Islet precursor cell (in vitro differentiated cells): ENCODE measurements around the gene HDAC2.
"Not testable (repeated sequence)": the region's sequence is repeated elsewhere in the genome, so short reads cannot be mapped to it uniquely, and the experiment has no call there.

ENCODE experiments used
- DNase-seq: peaks from one replicate; pipeline ENCODE4 v3.0.0-alpha.2; 2018

Gene HDAC2

GRCh38 chr6:113969888-113970804, 802 bp downstream of the HDAC2 start:
- peak; percentile 78 for DNase-seq

- no peak for DNase-seq
These were observed 2.5 kb downstream of the HDAC2 start for GRCh38 chr6:113968472-113968871.

- no peak for DNase-seq
These were observed 3.2 kb downstream of the HDAC2 start for GRCh38 chr6:113967777-113968176.

GRCh38 chr6:113960795-113961194, 10.2 kb downstream of the HDAC2 start:
- DNase-seq: no peak

GRCh38 chr6:113959235-113959634, 11.7 kb downstream of the HDAC2 start:
- no peak for DNase-seq

GRCh38 chr6:113954653-113955052, 16.3 kb downstream of the HDAC2 start:
- DNase-seq: no peak

- no peak for DNase-seq
These were observed 17.6 kb downstream of the HDAC2 start for GRCh38 chr6:113953346-113953745.

- DNase-seq: no peak
These were observed 21.4 kb downstream of the HDAC2 start for GRCh38 chr6:113949499-113949898.

GRCh38 chr6:113944701-113945100, 26.2 kb downstream of the HDAC2 start:
- DNase-seq: no peak

GRCh38 chr6:113939825-113940224, 31.1 kb downstream of the HDAC2 start:
- no peak for DNase-seq

- DNase-seq: no peak
These were observed 34.6 kb downstream of the HDAC2 start for GRCh38 chr6:113936093-113936934.

- DNase-seq: no peak
These were observed 36.8 kb downstream of the HDAC2 start for GRCh38 chr6:113934101-113934500.

GRCh38 chr6:113931907-113932306, 39.0 kb downstream of the HDAC2 start:
- not testable (repeated sequence) for DNase-seq

GRCh38 chr6:113930183-113930582, 40.8 kb downstream of the HDAC2 start:
- DNase-seq: no peak

- no peak for DNase-seq
These were observed 43.9 kb downstream of the HDAC2 start for GRCh38 chr6:113927001-113927400.

- DNase-seq: no peak
These were observed 45.6 kb downstream of the HDAC2 start for GRCh38 chr6:113925378-113925777.

- no peak for DNase-seq
These were observed 46.6 kb downstream of the HDAC2 start for GRCh38 chr6:113924312-113924723.

- no peak for DNase-seq
These were observed 47.4 kb downstream of the HDAC2 start for GRCh38 chr6:113923526-113923925.

GRCh38 chr6:113921299-113921904, 49.5 kb downstream of the HDAC2 start:
- DNase-seq: no peak

GRCh38 chr6:113920663-113921267, 50.2 kb downstream of the HDAC2 start:
- DNase-seq: no peak

GRCh38 chr6:113910285-113910684, 60.7 kb downstream of the HDAC2 start:
- not testable (repeated sequence) for DNase-seq

GRCh38 chr6:113909224-113909856, 61.6 kb downstream of the HDAC2 start:
- DNase-seq: no peak
